Type B pancreatic cell (in vitro differentiated cells): ENCODE data around the gene METTL27. TPM values are rescaled to one million over a fixed set of nuclear protein-coding genes. Genes with fewer than 3 reads are reported as not detected.

ENCODE experiments used
- DNase-seq: peaks from one replicate; pipeline ENCODE4 v3.0.0; 2021; ENCODE audit warnings: mixed read lengths; ENCODE audit not compliant: unreplicated experiment; ENCODE audit errors: extremely low spot score
- H3K27ac Mint-ChIP-seq: 2 replicates; pipeline ENCODE4 v1.8.0; 2021; ENCODE audit warnings: mild to moderate bottlenecking, mixed read lengths
- H3K27me3 Mint-ChIP-seq: 2 replicates; pipeline ENCODE4 v1.8.0; 2021; ENCODE audit warnings: mixed read lengths
- H3K36me3 Mint-ChIP-seq: 2 replicates; pipeline ENCODE4 v1.8.0; 2021; ENCODE audit warnings: mixed read lengths
- H3K4me1 Mint-ChIP-seq: one replicate; pipeline ENCODE4 v1.8.0; 2021; ENCODE audit warnings: mixed read lengths; ENCODE audit not compliant: unreplicated experiment
- H3K4me3 Mint-ChIP-seq: 2 replicates; pipeline ENCODE4 v1.8.0; 2021; ENCODE audit warnings: mild to moderate bottlenecking, mixed read lengths
- H3K9me3 Mint-ChIP-seq: 2 replicates; pipeline ENCODE4 v1.8.0; 2021; ENCODE audit warnings: mixed read lengths
- CTCF ChIP-seq: fragments of 200-600 bp; sonication (generic); conservative IDR thresholded peaks from 2 replicates; pipeline ENCODE4 v1.5.0; 2021; ENCODE audit warnings: antibody characterized with exemption, mild to moderate bottlenecking
- total RNA-seq: library from RNA; stranded (reverse); gene quantifications from 2 replicates; pipeline ENCODE4 v1.2.1, GENCODE V29; 2021; ENCODE audit warnings: low replicate concordance

METTL27 gene
- total RNA-seq, 1 donor from 2014 or later = 11.5 TPM

GRCh38 chr7:73880755-73881328 is 38.5 kb upstream of the METTL27 start:
- no peak for TF ChIP-seq CTCF
- no peak for DNase-seq
- no peaks in the 10 kb centered on the region for H3K36me3 Mint-ChIP-seq
- peaks cover 4% of the 10 kb centered on the region for H3K27me3 Mint-ChIP-seq
- H3K4me1 Mint-ChIP-seq = peaks cover 12% of the 10 kb centered on the region
- H3K4me3 Mint-ChIP-seq = no peak overlapping the region
- H3K9me3 Mint-ChIP-seq = no peaks in the 10 kb centered on the region
- H3K27ac Mint-ChIP-seq = no peak overlapping the region

- no peak for DNase-seq
- no peaks in the 10 kb centered on the region for H3K36me3 Mint-ChIP-seq
- H3K4me3 Mint-ChIP-seq = peak overlapping the region; percentile 47
- H3K27ac Mint-ChIP-seq = peak overlapping the region; percentile 39
- TF ChIP-seq CTCF = no peak
- peaks cover 4% of the 10 kb centered on the region for H3K27me3 Mint-ChIP-seq
- H3K4me1 Mint-ChIP-seq = peaks cover 12% of the 10 kb centered on the region
- H3K9me3 Mint-ChIP-seq = no peaks in the 10 kb centered on the region
Observed at GRCh38 chr7:73879977-73880681, 37.8 kb upstream of the METTL27 start.

GRCh38 chr7:73876973-73877372 is 34.7 kb upstream of the METTL27 start:
- TF ChIP-seq CTCF = no peak
- H3K27me3 Mint-ChIP-seq = peaks cover 4% of the 10 kb centered on the region
- no peaks in the 10 kb centered on the region for H3K9me3 Mint-ChIP-seq

GRCh38 chr7:73876361-73876760 is 34.0 kb upstream of the METTL27 start:
- no peak for TF ChIP-seq CTCF
- Mint-ChIP-seq H3K27me3 (peaks cover 4% of the 10 kb centered on the region), H3K9me3 (no peaks in the 10 kb centered on the region), H3K4me1 (peaks cover 12% of the 10 kb centered on the region), H3K36me3 (no peaks in the 10 kb centered on the region), H3K4me3 (no peak overlapping the region), H3K27ac (peak overlapping the region; percentile 46)
- no peak for DNase-seq

More at GRCh38 chr7:73876973-73877372, 34.7 kb upstream of the METTL27 start:
- Mint-ChIP-seq H3K4me1 (peaks cover 12% of the 10 kb centered on the region), H3K36me3 (no peaks in the 10 kb centered on the region), H3K4me3 (no peak overlapping the region), H3K27ac (no peak overlapping the region)
- DNase-seq = no peak

GRCh38 chr7:73872056-73872908 is 30.0 kb upstream of the METTL27 start:
- DNase-seq = no peak
- Mint-ChIP-seq H3K4me1 (peaks cover 7% of the 10 kb centered on the region), H3K27me3 (no peaks in the 10 kb centered on the region), H3K36me3 (no peaks in the 10 kb centered on the region), H3K4me3 (no peak overlapping the region), H3K9me3 (no peaks in the 10 kb centered on the region), H3K27ac (no peak overlapping the region)
- no peak for TF ChIP-seq CTCF
